ENCODE data around the gene CSRP2. TPM values are rescaled to one million over a fixed set of nuclear protein-coding genes. Genes with fewer than 3 reads are reported as not detected.

CSRP2 gene
- total RNA-seq, 1 donor from 2014 or later = 86.3 TPM

DNA sequence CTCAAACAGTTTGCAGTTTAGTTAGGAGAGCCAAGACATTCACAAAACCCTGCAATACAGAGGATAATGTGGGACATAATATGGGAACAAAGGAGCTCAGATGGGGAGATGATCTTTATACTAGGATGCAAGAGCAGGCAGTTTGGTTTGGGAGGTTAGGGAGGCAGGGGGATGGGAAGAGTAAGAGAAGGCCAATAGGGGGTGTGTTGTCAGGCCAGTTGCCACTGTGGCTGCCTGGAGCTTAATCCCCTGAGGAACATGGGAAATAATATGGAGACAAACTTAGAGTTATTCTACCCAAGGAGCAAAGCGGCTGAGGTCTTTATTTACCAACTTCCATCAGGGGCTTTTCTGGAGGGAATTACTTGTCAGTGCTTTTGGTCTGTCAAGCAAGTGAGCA, 10.0 kb upstream of the CSRP2 start:
- Mint-ChIP-seq H3K4me1 (peaks cover 24% of the 10 kb centered on the region), H3K27ac (no peak overlapping the region), H3K36me3 (peaks cover 2% of the 10 kb centered on the region), H3K27me3 (ENCODE audit: low read depth) (no peaks in the 10 kb centered on the region), H3K9me3 (no peaks in the 10 kb centered on the region), H3K4me3 (no peak overlapping the region)
- no peak for TF ChIP-seq CTCF (IDR thresholded peaks at IDR 0.05; ENCODE audit: unreplicated experiment)
- DNase-seq (ENCODE audit: low spot score in 2 of 2, unreplicated experiment in 2 of 2) = no peak

DNA sequence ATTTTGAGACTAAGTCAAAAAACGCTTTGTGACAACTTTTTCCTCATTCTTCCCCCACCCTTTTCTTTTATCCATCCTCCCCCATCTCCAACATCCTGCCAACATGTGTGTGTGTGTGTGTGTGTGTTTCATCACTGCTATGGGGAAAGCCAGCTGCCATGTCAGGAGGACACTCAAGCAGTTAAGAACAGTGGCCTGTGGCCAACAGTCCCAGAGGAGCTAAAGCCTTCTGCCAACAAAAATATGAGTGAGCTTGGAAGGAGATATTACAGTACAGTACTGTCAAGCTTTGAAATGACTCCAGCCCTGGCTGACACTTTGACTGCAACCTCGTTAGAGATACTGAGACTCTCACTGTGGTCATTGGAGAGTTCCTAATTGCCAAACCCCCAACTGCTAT, 5.0 kb upstream of the CSRP2 start:
- H3K9me3 Mint-ChIP-seq = no peaks in the 10 kb centered on the region
- no peak overlapping the region for H3K4me3 Mint-ChIP-seq
- no peaks in the 10 kb centered on the region for H3K27me3 Mint-ChIP-seq (ENCODE audit: low read depth)
- DNase-seq (ENCODE audit: low spot score in 2 of 2, unreplicated experiment in 2 of 2) = no peak
- H3K27ac Mint-ChIP-seq = no peak overlapping the region
- no peak for TF ChIP-seq CTCF (IDR thresholded peaks at IDR 0.05; ENCODE audit: unreplicated experiment)
- H3K4me1 Mint-ChIP-seq = peaks cover 39% of the 10 kb centered on the region
- no peaks in the 10 kb centered on the region for H3K36me3 Mint-ChIP-seq

- Mint-ChIP-seq H3K36me3 (no peaks in the 10 kb centered on the region), H3K27me3 (ENCODE audit: low read depth) (no peaks in the 10 kb centered on the region), H3K4me1 (peaks cover 39% of the 10 kb centered on the region), H3K27ac (no peak overlapping the region), H3K9me3 (no peaks in the 10 kb centered on the region), H3K4me3 (no peak overlapping the region)
- no peak for TF ChIP-seq CTCF (IDR thresholded peaks at IDR 0.05; ENCODE audit: unreplicated experiment)
- DNase-seq (ENCODE audit: low spot score in 2 of 2, unreplicated experiment in 2 of 2) = no peak
These were observed 4.3 kb upstream of the CSRP2 start for GRCh38 chr12:76883151-76883550.

DNA sequence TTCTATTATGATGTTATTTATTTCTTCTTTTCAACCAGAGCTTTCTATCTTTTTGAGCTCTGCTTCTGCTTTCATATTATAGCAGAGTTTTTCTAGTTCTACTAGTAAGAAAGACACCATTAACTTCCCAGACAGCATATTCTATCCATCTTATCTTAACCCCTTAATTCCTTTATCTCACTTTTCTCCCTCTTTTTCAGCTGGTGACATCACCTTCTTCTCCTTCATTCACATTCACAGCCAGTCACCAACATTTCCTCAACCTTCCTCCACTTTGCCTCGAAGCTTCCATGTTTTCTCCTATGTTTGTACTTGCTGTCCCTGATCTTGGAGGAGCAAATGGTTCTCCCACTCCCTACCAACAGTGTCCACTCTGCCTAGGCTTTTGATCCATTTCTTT, 3.5 kb upstream of the CSRP2 start:
- Mint-ChIP-seq H3K27me3 (ENCODE audit: low read depth) (no peaks in the 10 kb centered on the region), H3K4me3 (no peak overlapping the region), H3K27ac (peak overlapping the region; percentile 39), H3K36me3 (no peaks in the 10 kb centered on the region), H3K4me1 (peaks cover 43% of the 10 kb centered on the region), H3K9me3 (no peaks in the 10 kb centered on the region)
- TF ChIP-seq CTCF (IDR thresholded peaks at IDR 0.05; ENCODE audit: unreplicated experiment) = no peak
- no peak for DNase-seq (ENCODE audit: low spot score in 2 of 2, unreplicated experiment in 2 of 2)

DNA sequence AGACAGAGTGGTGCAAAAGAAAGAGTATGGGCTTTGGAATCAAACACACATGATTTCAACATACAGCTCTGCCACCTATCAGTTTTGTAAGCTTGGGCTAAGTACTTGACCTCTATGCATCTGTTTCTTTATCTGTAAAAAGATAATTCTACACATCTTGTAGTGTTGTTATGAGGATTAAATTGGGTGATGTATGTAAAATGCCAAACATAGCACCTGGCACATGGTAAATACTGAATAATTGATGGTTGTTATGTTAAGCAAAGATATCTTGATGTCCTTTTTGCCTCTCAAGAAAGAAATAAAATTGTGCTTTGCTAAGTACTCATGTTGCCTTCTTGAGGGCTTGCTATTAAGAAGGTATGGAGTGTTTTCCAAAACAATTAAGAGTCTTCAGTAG, 2.3 kb upstream of the CSRP2 start:
- DNase-seq (ENCODE audit: low spot score in 2 of 2, unreplicated experiment in 2 of 2) = no peak
- Mint-ChIP-seq H3K9me3 (no peaks in the 10 kb centered on the region), H3K4me1 (peaks cover 48% of the 10 kb centered on the region), H3K27me3 (ENCODE audit: low read depth) (no peaks in the 10 kb centered on the region), H3K27ac (no peak overlapping the region), H3K36me3 (no peaks in the 10 kb centered on the region), H3K4me3 (no peak overlapping the region)
- TF ChIP-seq CTCF (IDR thresholded peaks at IDR 0.05; ENCODE audit: unreplicated experiment) = no peak

- Mint-ChIP-seq H3K4me3 (no peak overlapping the region), H3K27ac (peak overlapping the region; percentile 54), H3K9me3 (no peaks in the 10 kb centered on the region), H3K36me3 (no peaks in the 10 kb centered on the region), H3K4me1 (peaks cover 48% of the 10 kb centered on the region), H3K27me3 (ENCODE audit: low read depth) (no peaks in the 10 kb centered on the region)
- DNase-seq (ENCODE audit: low spot score in 2 of 2, unreplicated experiment in 2 of 2) = no peak
- TF ChIP-seq CTCF (IDR thresholded peaks at IDR 0.05; ENCODE audit: unreplicated experiment) = no peak
These were observed 1.8 kb upstream of the CSRP2 start for GRCh38 chr12:76880519-76881023.
